GM23338 (cell line): ENCODE results near the gene SCNN1G. TPM values are rescaled to one million over a fixed set of nuclear protein-coding genes. Genes with fewer than 3 reads are reported as not detected.

Source experiments
- NANOG ChIP-seq: IDR thresholded peaks from 2 replicates; pipeline ENCODE4 v1.6.1; 2016; ENCODE audit warnings: antibody characterized with exemption, borderline replicate concordance
- POLR2AphosphoS5 ChIP-seq: IDR thresholded peaks from 2 replicates; pipeline ENCODE4 v1.6.1; 2016; ENCODE audit warnings: antibody characterized with exemption, low read depth
- ZNF331 ChIP-seq: fragments of 250-450 bp; sonication (Bioruptor Pico); IDR thresholded peaks from 2 replicates; pipeline ENCODE4 v1.5.0; 2020; ENCODE audit warnings: low read depth, mild to moderate bottlenecking, moderate library complexity
- polyA plus RNA-seq: library from polyadenylated mRNA; unstranded; fragments of >200 nt; fragmentation: Nextera tagmentation; extraction: Ambion mirVana; gene quantifications from 2 replicates; pipeline ENCODE4 v1.2.1, GENCODE V29; 2016
- total RNA-seq: library from RNA; depleted of rRNA; stranded (reverse); fragments of >200 nt; shearing (Covaris generic); gene quantifications from 2 replicates; pipeline ENCODE4 v1.2.3, GENCODE V29; 2014
- TF ChIP-seq, protein P1 (sequence below): fragments of 250-450 bp; sonication (Bioruptor Pico); IDR thresholded peaks from 2 replicates; pipeline ENCODE4 v1.5.0; 2020; ENCODE audit warnings: mild to moderate bottlenecking, moderate library complexity
- TF ChIP-seq, protein P2 (sequence below), 2 experiments: fragments of 200-600 bp in 1 of 2; sonication (generic) in 1 of 2; conservative IDR thresholded peaks; 2 replicates each; pipeline versions ENCODE4 v1.5.1 to v1.6.1; 2016 to 2017; ENCODE audit warnings: antibody characterized with exemption in 2 of 2, low read depth in 2 of 2, mild to moderate bottlenecking in 2 of 2, moderate library complexity in 1 of 2
- TF ChIP-seq, protein P3 (sequence below): IDR thresholded peaks from 2 replicates; pipeline ENCODE4 v1.6.1; 2016; ENCODE audit warnings: antibody characterized with exemption

The SCNN1G gene
- total and polyA plus RNA-seq, 2 experiments from 2014 or later, result 0.97 to 1.1 TPM

DNA sequence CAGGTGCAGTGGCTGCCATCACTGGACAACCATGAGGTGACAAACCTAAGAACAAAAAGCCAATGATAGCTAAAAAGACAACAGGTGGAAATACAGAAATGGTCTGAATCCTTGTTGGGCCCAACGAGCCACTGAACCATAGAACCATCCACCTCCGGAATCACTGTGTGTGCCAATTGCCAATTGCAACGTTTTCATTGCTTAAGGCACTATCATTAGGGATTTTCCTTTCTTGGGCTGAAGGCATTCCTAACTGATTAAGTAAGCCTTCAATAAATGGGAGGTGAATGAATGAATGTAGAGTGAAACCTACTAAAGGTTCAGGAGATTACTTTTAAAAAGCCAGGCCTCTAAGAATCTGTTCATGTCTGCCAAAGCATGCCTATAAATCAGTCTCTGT is 36.9 kb upstream of the SCNN1G start (continued):
- TF ChIP-seq, protein P1, sequence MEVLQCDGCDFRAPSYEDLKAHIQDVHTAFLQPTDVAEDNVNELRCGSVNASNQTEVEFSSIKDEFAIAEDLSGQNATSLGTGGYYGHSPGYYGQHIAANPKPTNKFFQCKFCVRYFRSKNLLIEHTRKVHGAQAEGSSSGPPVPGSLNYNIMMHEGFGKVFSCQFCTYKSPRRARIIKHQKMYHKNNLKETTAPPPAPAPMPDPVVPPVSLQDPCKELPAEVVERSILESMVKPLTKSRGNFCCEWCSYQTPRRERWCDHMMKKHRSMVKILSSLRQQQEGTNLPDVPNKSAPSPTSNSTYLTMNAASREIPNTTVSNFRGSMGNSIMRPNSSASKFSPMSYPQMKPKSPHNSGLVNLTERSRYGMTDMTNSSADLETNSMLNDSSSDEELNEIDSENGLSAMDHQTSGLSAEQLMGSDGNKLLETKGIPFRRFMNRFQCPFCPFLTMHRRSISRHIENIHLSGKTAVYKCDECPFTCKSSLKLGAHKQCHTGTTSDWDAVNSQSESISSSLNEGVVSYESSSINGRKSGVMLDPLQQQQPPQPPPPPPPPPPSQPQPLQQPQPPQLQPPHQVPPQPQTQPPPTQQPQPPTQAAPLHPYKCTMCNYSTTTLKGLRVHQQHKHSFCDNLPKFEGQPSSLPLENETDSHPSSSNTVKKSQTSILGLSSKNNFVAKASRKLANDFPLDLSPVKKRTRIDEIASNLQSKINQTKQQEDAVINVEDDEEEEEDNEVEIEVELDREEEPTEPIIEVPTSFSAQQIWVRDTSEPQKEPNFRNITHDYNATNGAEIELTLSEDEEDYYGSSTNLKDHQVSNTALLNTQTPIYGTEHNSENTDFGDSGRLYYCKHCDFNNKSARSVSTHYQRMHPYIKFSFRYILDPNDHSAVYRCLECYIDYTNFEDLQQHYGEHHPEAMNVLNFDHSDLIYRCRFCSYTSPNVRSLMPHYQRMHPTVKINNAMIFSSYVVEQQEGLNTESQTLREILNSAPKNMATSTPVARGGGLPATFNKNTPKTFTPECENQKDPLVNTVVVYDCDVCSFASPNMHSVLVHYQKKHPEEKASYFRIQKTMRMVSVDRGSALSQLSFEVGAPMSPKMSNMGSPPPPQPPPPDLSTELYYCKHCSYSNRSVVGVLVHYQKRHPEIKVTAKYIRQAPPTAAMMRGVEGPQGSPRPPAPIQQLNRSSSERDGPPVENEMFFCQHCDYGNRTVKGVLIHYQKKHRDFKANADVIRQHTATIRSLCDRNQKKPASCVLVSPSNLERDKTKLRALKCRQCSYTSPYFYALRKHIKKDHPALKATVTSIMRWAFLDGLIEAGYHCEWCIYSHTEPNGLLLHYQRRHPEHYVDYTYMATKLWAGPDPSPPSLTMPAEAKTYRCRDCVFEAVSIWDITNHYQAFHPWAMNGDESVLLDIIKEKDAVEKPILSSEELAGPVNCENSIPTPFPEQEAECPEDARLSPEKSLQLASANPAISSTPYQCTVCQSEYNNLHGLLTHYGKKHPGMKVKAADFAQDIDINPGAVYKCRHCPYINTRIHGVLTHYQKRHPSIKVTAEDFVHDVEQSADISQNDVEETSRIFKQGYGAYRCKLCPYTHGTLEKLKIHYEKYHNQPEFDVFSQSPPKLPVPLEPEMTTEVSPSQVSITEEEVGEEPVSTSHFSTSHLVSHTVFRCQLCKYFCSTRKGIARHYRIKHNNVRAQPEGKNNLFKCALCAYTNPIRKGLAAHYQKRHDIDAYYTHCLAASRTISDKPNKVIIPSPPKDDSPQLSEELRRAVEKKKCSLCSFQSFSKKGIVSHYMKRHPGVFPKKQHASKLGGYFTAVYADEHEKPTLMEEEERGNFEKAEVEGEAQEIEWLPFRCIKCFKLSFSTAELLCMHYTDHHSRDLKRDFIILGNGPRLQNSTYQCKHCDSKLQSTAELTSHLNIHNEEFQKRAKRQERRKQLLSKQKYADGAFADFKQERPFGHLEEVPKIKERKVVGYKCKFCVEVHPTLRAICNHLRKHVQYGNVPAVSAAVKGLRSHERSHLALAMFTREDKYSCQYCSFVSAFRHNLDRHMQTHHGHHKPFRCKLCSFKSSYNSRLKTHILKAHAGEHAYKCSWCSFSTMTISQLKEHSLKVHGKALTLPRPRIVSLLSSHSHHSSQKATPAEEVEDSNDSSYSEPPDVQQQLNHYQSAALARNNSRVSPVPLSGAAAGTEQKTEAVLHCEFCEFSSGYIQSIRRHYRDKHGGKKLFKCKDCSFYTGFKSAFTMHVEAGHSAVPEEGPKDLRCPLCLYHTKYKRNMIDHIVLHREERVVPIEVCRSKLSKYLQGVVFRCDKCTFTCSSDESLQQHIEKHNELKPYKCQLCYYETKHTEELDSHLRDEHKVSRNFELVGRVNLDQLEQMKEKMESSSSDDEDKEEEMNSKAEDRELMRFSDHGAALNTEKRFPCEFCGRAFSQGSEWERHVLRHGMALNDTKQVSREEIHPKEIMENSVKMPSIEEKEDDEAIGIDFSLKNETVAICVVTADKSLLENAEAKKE (CRISPR knock-in tag), result no peak
- TF ChIP-seq ZNF331 (CRISPR knock-in tag) (no peak), POLR2AphosphoS5 (no peak), NANOG (no peak)
- TF ChIP-seq, protein P2, sequence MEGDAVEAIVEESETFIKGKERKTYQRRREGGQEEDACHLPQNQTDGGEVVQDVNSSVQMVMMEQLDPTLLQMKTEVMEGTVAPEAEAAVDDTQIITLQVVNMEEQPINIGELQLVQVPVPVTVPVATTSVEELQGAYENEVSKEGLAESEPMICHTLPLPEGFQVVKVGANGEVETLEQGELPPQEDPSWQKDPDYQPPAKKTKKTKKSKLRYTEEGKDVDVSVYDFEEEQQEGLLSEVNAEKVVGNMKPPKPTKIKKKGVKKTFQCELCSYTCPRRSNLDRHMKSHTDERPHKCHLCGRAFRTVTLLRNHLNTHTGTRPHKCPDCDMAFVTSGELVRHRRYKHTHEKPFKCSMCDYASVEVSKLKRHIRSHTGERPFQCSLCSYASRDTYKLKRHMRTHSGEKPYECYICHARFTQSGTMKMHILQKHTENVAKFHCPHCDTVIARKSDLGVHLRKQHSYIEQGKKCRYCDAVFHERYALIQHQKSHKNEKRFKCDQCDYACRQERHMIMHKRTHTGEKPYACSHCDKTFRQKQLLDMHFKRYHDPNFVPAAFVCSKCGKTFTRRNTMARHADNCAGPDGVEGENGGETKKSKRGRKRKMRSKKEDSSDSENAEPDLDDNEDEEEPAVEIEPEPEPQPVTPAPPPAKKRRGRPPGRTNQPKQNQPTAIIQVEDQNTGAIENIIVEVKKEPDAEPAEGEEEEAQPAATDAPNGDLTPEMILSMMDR (conservative IDR thresholded peaks at IDR 0.05; ENCODE audit: low read depth in 2 of 2), result no peak
- TF ChIP-seq, protein P3, sequence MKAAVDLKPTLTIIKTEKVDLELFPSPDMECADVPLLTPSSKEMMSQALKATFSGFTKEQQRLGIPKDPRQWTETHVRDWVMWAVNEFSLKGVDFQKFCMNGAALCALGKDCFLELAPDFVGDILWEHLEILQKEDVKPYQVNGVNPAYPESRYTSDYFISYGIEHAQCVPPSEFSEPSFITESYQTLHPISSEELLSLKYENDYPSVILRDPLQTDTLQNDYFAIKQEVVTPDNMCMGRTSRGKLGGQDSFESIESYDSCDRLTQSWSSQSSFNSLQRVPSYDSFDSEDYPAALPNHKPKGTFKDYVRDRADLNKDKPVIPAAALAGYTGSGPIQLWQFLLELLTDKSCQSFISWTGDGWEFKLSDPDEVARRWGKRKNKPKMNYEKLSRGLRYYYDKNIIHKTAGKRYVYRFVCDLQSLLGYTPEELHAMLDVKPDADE, result no peak
